HEK293 (cell line): ENCODE measurements around the gene ACOT12.

Source experiments
- YY1 ChIP-seq: fragments of 450-650 bp; formaldehyde crosslinking; IDR thresholded peaks from 2 replicates; pipeline ENCODE4 v1.5.1; 2018; ENCODE audit warnings: missing biosample characterization, missing genetic modification characterization
- ZBTB21 ChIP-seq: fragments of 450-650 bp; formaldehyde crosslinking; IDR thresholded peaks from 2 replicates; pipeline ENCODE4 v1.5.1; 2017; ENCODE audit warnings: missing biosample characterization, missing genetic modification characterization

- TF ChIP-seq ZBTB21 (tag by site-specific recombination) (no peak), YY1 (tag by site-specific recombination) (no peak)
Observed at GRCh38 chr5:81425569-81425968, 31.6 kb upstream of the ACOT12 start.
